GM21576 (cell line): ENCODE data around the gene CAPN13.

ENCODE experiments used
- ATAC-seq: cut with Tn5 transposase; IDR thresholded peaks from one replicate; pipeline ENCODE4 v1.9.1; 2021; ENCODE audit warnings: mild to moderate bottlenecking, moderate library complexity; ENCODE audit not compliant: unreplicated experiment

CAPN13 gene

DNA sequence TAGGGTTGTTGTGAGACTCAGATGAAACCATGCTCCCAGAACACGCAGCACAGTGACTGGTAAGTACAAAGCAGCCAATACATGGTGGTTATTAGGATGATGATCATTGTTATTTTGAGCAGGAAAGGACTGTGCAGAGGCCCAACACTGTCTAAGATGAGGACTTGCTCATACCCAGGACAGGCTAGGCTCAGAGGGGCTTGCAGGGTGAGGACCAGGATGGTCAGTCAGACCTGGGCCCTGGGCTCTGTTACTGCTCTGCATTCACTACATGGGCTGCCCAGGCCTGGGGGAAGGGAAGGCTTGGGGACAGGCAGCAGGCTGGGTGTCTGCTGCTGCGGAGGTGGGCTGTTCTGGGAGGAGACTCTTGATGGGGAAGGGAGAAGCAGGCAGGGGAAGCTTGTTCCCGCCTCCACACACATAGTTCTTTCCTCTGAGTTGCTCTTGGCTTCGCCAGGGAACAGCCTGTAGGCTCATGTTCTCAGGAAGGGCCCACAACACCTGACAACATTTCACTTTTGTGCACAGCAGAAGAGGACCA, 17.5 kb downstream of the CAPN13 start:
- no peak for ATAC-seq

DNA sequence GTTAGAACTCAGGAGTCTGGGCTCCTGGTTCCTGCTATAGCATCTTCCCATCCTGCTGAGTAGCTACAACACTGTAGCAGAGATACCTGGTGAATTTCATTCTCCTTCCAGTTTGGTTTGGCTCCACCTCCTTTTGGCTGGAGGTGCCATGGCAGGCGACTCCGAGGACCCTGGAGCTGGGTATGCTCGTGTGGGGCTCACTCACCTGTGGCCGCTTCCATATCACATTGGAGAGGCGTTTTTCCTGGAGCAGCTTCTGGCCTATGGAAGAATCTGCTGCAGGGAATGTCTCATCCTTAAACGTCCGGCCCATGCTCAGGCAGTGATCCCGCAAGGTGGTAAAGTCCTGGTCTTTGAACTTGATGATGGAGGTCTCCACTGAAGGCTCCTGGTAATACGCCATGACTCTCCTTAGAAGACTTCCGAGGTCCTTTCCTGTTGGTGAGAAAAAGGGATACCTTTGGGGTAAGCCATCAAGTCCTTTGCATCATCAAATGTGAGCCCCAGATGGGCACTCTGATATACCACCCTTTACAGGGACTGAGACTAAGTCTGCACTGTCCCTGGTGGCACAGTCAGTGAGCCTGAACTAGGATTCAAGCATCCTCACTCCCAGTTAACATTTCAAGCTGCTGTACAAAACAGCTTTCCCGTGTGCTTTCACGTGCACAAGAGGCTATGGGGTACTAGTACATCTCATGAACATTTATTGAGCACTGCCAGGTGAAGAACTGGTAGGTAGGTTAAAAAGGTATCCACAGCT, 20.1 kb downstream of the CAPN13 start:
- no peak for ATAC-seq

DNA sequence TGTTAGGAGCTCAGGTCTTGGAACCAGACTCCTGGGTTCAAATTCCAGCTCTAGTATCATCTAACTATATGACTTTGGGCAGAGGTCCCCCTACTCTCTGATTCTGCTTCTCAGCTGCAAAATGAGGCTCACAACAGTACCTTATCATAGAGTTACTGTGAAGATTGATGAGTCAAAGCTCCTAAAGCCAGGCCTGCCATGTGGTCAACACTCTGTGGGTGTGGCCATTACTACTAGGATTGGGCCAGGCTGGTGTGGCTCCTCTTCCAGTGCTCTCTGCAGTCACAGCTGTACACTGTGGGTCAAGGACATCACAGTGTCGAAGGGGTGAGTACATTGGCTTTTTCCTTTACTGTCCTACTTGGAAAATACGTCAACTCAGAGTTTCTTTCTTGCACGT, 22.6 kb downstream of the CAPN13 start:
- ATAC-seq = no peak

DNA sequence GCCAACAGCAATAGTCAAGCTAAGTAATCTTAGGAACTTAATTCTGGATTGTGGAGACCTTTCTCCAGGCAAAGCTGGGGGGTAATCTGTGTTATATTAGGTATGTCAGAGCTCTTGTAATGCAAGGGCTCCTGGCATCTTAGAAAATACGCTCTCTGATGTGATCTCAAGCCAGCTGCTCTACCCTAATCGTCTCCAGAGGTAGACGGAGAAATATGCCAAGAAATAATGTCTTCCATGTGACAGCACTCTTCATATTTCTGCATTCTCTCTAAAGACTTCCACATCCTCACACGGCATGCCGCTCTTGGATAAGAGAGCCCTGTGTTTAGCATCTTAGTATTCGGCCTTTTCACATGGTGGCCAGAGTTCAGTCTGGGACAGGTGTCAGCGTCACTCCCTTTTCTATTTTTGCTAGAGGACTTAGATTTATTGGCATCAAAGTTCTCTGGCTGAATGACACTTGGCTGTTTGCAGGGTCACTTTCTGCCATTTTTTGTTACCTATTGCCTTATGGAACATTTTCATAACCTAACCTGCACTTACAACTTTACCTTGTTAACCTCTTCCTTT, 25.2 kb downstream of the CAPN13 start:
- no peak for ATAC-seq

DNA sequence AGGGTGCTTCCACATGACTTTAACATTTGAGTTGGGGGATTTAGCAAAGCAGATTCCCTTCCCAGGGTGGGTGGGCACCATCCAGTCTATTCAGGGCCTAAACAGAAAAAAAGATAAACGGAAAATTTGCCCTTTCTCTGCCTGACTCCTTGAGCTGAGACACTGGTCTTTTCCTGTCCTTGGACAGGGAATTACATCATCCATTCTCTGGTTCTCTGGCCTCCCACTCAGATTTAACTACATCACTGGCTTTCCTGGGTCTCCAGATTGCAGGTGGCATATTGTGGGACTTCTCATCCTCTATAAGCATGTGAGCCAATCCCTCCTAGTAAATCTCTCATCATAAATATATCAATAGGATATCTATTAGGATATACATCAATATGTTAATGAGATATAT, 25.8 kb downstream of the CAPN13 start:
- ATAC-seq = no peak

DNA sequence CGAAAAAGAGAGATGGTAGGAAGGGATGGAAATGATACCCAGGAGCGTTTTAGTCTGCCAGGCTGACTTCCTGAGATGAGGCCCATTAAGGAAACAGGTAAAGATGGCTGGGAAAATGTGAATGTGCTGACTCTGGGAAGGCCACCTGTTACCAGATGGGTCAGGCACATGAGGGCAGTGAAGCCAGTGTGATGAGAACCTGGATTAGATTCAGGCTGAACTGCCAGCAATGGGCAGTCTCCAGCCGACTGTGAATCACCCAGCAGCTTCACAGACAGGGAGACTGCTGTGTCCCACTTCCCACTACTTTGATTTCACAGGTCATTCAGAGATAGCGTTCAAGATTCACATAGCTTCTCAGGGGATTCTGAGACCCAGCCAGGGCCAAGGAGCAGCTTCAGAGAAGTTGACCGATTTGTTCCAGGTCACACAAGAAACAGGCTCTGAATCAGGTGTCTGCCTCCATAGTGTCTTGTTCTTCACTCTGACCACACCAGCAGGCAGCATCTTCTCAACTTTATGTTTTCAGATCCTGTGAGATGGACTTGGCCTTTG, 26.4 kb downstream of the CAPN13 start:
- no peak for ATAC-seq

DNA sequence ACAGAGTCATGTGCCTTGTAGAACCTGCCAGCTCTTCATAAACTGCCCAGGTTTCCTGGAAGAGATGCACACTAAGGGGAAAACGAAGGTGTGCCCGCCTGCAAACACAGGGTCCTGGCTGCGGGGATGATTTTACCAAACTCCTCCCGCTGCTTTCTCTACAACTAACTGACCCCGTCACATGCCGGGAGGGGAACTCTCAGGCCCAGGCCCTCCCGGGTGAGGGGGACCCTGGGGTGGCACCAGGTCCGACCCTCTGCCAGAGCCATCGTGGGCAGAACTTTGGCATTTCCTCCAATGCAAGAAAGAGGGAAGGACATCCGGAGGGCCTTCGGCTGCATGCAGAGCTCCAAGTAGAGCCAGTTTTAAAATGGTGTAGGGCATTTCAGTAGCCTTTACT, 28.6 kb downstream of the CAPN13 start:
- ATAC-seq = no peak

DNA sequence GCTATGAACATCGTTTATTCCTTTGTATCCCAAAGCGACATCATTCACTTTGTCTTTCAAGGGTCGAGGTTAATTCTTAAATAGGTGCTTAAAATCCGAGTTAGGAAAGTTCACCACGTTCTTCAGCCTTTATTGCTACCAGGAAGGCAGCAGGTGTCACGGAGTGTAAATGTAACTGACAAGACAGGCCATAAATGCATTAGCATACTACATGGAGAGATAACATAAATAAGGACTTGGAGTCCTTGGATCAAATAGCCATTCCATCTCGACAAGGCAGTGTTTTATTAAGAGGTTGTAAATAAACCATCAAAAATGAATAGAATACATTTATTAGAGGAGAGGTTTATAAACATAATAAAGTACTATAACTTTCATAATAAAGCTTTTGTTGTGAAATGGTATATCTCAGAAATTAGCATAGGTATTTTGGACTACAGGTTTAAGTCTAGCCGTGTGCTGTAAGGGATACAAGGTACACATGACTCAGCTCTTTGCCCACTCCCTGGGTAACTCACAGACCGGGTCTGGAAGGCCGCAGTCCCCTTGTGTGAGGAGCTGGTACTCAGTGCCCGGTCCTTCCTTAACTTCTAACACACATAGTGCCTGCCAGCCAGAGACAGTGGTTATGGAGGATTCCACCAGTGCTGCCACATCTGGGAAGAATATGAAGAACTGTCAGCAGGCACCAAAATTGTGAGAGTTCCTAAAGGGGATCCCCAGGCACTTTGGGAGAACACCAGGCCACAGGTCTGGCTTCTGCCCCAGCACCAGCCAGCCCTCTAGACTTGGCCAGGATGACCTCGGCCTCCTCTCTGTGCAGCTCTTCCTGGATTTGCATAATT, 29.4 kb downstream of the CAPN13 start:
- no peak for ATAC-seq

DNA sequence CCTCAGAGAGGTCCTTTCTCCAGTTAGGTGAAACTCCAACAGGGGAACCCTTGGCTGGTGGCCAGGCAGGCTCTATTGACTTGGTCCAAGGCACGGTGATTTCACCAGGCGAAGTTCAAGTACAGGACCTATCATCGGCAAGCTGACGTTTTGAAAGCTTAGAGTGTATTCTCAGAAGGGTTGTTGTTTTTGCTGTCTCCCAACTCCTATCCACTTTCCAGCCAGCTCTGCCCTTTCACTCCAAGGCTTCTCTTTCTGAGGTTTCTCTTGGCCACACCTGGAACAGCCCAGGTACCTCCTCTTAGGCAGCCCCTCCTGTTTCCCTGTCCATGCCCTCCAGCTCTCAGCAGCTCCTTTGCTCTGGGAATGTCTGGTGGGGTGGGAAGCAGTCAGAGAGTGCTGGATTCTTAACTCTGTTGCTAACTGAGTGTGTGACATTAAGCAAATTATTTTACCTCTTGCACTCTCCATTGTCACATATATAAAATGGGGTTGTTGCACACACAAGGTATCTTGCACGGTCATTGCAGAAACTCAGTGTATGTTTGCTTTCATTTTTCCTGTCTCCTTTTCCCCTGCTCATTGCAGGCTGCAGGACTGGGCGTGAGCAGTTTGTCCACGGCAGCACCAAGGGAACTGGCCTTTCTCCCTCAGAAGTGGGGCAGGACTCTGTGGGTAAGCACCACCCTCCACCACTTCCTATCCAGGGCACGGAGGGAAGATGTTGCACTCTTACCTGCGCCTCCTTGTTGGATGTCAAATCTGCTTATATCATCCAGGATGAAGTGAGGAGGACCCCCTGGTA, 30.2 kb downstream of the CAPN13 start:
- no peak for ATAC-seq

DNA sequence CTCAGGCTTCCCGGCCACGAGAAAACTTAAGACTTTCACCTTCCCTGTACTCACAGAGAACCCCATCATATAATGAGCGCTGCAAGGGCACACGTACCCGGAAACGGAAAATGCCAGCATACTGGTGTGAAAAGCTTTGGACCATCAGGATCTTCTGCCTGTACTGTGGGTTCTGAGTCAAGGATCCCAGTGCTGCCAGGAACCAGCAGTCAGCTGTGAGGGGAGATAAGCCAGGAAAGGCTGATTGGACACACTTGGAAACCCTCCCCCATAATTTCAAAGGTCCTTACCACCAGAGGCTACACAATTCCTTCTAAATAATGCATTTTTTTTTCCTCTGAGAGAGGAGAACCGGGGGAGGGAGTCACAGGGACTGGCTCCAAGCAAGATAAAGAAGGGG, 31.4 kb downstream of the CAPN13 start:
- no peak for ATAC-seq

DNA sequence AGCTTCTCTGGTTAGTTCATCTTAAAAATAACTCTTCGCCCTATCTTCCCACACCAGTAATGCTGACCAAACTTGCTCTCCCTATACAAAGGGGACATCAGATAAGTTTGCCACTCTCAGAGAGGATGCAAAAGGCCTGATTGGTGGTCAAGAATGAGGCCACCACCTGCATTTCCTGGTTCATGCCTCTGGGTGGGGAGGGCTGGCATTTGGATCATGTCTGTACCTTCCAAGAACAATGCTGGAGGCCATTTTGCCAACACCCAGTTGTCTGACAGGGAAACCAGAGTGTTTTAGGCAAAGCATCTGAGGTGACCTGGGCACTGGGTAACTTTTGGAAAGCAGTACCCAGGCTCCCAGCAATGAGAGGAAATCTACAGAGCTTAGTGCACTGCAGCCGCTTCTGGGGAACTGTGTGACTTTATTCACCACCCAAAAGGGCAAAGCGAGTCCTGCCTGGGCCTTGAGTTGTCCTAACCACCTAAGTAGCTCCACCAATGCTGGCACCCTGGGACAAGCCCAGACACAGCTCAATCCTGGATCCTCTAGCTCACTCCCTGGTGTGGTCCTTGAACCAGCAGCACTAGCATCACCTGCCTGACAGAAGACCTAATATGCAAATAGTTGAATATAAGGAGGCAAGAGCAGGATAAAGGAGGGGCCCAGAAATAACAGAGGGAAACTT, 35.1 kb downstream of the CAPN13 start:
- ATAC-seq = no peak

DNA sequence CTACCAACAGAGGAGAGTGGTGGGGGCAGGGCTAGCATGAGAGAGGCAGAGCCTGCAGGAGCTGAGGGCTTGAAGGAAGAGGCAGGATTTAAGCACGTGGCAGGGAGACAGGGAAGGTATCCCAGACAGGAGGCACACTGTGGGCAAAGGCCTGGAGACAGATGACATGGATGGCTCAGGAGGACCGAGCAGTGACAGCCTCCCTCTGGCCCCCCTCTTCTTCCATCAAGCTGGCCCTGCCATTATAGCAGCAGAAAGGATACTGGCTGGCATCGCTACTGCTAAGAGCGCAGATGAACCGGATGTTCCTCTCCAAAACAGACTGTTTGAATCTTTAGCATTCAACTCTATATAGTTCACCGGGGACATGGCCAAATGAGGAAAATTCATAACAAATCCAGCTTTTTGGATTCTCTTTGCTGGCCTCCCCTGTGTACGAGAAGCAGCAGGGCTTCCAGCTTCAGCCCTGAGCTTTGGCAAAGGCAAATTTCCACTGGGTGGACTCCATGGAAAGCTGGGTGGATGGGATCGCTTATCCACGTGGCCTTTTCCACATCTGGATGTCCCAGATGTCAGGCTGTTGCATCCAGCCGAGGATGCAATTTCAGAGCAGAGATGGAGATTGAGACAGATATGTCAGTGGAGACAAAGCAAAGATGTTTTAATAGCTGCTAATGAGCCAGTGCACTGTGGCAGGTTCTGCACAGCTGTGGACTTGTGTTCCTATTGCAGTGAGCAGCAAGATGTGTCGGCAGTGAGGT, 36.2 kb downstream of the CAPN13 start:
- ATAC-seq = no peak

DNA sequence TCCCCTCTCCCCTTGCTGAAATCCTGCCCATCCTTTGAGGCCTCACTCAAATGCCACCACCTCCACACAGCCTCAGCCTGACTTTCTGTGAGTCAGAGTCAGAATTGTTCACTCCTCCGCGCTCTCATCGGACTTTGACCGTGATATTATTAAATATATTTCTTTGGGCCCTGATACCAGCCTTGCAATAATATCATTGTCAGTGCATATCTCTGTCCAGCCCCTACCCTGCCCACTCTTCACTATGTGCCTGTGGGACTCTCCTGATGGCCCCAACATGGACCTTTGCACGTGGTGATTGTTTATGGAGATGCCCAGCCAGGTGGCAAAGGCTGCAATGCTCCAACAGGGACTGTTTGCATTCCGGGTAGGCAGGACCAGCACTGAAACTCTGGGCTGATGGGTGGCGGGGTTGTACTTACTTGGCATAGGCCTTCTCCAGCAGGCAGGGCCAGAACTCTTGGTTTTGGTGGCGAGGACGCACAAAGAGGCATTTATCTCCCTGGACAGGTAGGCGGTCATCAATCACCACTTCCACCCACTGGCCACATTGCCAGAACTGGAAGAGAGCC, 37.3 kb downstream of the CAPN13 start:
- ATAC-seq = no peak

DNA sequence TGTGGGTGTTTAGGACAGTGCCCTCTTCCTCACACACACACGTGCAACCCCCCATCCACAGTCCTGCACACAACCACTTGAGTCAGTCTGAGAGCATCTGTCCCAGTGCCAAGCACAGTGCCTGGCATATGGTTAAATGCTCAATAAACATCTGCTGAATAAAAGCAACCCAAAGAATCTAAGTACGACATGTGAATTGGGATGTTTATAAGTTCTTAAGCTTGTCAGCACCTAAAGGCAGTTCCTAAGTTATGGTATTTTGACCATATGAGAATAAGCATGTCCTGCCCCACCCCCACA, 37.8 kb downstream of the CAPN13 start:
- ATAC-seq = no peak

DNA sequence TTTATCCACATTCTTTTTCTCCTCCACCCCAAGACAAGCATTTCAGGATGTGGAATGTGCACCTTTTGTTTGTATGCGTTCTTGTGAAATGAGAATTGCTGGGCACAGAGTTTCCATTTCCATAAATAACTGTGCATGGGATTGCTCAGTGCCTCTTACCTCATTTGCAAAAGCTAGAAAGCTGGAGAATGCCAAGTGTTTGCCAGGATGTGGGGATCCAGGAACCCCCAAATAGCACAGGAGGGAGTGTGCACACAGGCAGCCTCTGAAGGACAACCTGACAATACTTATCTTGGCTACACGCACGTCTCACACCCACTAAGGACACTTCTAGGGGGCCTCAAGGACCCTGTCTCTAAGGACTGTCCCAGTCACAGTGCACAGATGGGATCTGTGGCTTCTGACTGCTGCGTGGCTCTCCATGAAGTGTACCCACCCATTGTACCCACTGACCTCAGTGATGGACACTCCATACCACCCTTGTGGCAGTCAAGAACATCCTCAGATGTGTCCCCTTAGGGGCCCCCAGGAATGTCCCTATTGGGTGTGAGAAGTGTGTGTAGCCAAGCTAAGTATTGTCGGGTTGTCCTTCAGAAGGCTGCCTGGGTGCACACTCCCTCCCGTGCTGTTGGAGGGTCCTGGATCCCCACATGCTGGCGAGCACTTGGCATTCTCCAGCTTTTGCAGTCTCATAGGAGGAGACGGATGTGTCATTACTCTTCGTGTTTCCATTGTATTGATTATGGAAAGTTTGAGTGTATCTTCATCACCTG, 38.4 kb downstream of the CAPN13 start:
- no peak for ATAC-seq

DNA sequence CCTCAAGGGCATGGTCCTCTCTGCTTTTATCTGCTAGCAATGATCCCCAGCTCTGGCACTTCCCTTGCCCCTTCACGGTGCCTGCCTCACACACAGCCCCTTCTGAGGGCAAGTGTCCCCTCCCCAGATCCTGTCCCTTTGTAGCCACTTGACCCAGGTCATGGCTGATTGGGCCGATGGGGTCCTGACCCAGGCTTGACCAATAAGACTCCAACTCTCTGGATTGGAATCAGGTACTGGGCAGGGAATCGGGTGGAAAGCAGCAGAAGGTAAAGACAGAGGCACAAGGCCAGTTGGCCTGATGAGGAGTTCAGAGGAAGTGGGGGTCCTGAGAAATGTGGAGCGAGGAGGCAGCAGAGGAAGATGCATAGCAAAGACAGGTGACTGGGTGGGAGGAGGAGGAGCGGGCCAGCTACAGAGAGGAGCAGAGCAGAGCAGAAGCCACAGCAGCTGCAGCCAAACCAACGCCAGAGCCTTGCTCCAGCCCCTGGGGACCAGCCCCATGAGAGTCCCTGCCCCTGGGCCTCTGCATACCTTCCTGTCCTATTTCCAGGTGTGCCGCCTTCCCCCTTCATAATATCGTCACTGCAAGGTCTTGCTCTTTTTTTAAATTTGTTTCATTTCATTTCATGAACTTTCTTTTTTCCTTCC, 39.1 kb downstream of the CAPN13 start:
- ATAC-seq = no peak

DNA sequence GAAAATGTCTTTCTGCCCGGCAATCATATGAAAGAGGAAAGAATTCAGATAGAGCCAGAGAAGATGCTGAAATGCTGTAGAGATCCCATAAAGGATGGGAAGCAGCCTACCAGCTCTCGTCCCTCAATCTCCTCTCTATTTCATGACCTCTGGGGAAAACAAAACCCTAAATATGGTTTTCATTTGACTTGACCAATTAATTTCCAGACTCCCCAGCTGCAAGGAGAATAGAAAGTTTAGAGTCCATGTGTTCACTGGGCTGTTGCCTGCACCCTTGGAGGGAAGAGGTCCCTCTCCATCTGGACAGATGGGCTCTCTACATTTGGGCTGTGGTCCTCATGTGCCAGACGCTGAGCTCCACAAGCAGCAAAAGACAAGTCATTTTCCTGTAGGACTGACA, 40.6 kb downstream of the CAPN13 start:
- no peak for ATAC-seq
